GM20000 (cell line): ENCODE measurements around the gene SCAPER.

ENCODE experiments used
- DNase-seq: peaks from one replicate; pipeline ENCODE4 v3.0.0; 2012; ENCODE audit warnings: low spot score
- TF ChIP-seq, protein P1 (sequence below): IDR thresholded peaks from 2 replicates; pipeline ENCODE4 v1.5.1; 2012; ENCODE audit warnings: mild to moderate bottlenecking, control low read depth; ENCODE audit errors: extremely low read depth, missing control alignments

SCAPER gene

GRCh38 chr15:76684002-76684401 lies 221.1 kb downstream of the SCAPER start:
- TF ChIP-seq, protein P1, sequence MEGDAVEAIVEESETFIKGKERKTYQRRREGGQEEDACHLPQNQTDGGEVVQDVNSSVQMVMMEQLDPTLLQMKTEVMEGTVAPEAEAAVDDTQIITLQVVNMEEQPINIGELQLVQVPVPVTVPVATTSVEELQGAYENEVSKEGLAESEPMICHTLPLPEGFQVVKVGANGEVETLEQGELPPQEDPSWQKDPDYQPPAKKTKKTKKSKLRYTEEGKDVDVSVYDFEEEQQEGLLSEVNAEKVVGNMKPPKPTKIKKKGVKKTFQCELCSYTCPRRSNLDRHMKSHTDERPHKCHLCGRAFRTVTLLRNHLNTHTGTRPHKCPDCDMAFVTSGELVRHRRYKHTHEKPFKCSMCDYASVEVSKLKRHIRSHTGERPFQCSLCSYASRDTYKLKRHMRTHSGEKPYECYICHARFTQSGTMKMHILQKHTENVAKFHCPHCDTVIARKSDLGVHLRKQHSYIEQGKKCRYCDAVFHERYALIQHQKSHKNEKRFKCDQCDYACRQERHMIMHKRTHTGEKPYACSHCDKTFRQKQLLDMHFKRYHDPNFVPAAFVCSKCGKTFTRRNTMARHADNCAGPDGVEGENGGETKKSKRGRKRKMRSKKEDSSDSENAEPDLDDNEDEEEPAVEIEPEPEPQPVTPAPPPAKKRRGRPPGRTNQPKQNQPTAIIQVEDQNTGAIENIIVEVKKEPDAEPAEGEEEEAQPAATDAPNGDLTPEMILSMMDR, result no peak

DNA sequence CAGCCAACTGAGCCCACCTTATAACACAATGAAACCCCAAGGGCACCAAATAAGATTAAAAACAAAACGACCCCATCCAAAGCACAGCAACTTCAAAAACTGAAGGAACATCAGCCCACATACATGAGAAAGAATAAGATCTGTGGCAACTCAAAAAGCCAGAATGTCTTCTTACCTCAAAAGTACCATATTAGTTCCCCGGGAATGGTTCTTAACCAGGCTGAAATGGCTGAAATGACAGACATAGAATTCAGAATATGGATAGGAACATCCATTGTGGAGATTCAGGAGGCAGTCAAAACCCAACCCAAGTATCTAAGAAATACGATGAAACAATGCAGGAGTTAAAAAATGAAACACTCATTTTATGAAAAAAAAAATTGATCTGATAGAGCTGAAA lies 222.3 kb downstream of the SCAPER start:
- TF ChIP-seq, protein P1, result no peak
- DNase-seq, result no peak

More at GRCh38 chr15:76684002-76684401, 221.1 kb downstream of the SCAPER start:
- no peak for DNase-seq

DNA sequence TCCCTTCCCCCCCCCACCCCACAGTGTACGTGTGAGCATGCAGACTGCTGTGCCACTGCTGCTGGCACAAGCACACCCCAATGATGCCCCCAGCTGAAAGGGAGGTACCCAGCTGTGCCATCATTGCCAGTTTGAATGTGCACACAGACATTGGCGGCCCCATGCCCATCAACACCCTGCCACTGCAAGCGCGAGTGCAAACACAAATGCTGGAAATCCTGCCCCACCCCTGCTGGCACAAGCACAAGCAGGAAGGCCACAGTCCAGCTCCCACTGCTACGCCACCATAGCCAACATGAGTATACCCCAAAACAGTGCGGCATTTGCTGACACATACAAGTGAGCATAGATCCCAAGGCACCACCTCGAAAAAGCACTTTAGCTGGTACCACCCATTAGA lies 222.9 kb downstream of the SCAPER start:
- DNase-seq, result no peak
- TF ChIP-seq, protein P1, result no peak

DNA sequence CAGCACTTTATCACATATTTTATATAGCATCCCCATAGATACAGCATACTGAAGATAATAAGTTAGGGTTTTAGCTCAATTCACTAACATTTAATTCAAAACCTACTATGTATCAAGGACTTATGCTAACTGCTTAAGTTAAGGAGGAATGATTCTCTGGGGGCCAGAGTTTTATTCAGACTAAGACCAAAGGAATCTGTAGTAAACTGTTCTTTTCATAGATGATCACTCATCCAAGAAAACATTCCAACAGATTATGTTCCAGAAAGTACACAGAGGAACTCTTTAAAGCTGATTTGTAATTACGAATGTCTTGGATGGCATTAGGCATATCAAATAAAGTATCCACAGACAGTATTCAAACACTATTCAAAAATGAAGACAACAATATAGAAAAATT lies 226.4 kb downstream of the SCAPER start:
- TF ChIP-seq, protein P1, result no peak
- DNase-seq, result no peak

- TF ChIP-seq, protein P1, result no peak
- DNase-seq, result no peak
Observed at GRCh38 chr15:76674883-76675282, 230.3 kb downstream of the SCAPER start.

DNA sequence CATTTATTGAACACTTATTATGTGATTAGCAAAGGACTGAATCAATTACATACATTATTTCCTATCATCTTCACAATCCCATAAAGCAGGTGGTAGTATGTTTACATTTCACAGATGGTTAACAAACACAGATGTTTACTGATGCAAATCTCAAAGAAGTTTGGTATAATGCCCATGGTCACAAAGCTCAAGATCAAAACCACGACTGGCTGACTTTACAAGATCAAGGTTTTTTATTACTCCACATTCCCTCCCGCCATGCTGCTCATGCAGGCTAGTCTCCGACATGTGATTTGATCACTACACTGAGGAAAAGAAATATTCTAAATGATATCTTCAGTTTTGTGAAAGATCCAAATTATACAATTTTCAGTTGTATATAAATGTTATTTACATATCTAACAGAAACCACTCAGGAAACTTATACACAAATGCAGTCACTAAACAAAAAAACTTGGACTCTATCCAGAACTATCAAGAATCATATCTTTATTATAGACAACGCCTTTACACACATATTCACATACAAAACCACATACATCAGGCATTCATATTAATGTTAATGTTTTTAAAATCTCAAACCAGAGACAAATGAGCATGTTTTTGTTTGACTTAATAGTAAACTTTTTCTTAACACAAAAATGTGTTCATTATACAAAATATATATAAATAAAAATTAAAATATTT lies 235.5 kb downstream of the SCAPER start:
- no peak for DNase-seq
- TF ChIP-seq, protein P1, result no peak

GRCh38 chr15:76668900-76669299 lies 236.2 kb downstream of the SCAPER start:
- TF ChIP-seq, protein P1, result no peak
- DNase-seq, result no peak
